GM19025 (cell line): ENCODE measurements around the gene CMTR2.
A peak's percentile ranks its signal among the peaks of the same experiment; 100 is the strongest.
"Not testable (repeated sequence)": the region's sequence is repeated elsewhere in the genome, so short reads cannot be mapped to it uniquely, and the experiment has no call there.

ENCODE experiments used
- ATAC-seq: cut with Tn5 transposase; IDR thresholded peaks from one replicate; pipeline ENCODE4 v1.9.1; 2021; ENCODE audit warnings: mild to moderate bottlenecking, low read depth, moderate library complexity; ENCODE audit not compliant: unreplicated experiment

Gene CMTR2, protein sequence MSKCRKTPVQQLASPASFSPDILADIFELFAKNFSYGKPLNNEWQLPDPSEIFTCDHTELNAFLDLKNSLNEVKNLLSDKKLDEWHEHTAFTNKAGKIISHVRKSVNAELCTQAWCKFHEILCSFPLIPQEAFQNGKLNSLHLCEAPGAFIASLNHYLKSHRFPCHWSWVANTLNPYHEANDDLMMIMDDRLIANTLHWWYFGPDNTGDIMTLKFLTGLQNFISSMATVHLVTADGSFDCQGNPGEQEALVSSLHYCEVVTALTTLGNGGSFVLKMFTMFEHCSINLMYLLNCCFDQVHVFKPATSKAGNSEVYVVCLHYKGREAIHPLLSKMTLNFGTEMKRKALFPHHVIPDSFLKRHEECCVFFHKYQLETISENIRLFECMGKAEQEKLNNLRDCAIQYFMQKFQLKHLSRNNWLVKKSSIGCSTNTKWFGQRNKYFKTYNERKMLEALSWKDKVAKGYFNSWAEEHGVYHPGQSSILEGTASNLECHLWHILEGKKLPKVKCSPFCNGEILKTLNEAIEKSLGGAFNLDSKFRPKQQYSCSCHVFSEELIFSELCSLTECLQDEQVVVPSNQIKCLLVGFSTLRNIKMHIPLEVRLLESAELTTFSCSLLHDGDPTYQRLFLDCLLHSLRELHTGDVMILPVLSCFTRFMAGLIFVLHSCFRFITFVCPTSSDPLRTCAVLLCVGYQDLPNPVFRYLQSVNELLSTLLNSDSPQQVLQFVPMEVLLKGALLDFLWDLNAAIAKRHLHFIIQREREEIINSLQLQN

DNA sequence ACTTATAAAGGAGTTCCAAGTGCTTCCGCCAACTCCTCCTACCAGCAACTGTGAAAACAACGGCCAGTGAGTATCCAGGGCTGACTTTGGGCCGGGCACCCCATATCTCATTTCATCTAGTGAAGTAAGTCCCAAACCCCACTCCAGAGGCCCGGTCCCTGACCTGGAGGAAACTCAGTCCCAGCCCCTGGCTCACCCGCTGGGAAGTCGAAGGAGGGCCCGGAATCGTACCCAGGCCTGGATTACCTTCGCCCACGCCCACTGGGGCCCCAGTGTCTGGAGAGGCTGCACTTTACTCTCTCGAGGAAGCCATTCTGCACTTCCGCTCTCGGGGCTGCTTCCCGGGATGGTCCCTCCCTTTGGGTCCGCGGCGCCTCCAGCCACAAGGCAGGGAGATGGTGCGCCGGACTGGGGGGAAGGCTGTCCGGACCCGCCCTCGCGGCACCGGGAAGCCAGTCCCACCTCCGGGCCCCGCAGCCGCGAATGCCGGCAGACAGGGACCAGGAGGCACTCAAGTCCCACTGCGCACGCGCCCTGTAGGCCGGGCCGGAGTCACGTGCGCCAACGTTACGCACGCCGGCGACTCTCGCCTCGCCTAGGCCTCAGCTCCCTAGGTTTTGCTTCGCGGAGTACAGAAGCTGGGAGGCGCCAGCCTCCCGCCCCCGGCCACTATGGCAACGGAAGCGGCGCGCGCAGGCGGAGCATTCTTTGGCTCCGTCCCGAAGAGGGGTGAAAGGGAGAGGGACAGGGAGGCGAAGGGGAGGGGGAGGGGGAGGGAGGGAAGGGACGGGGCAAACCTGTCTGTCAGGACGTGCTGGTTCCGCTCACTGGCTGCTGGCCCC, at the start of gene CMTR2:
Gene CMTR2, minus strand, starts transcription at position 513 of the 842 bp plus-strand sequence. CDS start 3,482 bp downstream, outside the sequence.
- peak; percentile 87 for ATAC-seq

DNA sequence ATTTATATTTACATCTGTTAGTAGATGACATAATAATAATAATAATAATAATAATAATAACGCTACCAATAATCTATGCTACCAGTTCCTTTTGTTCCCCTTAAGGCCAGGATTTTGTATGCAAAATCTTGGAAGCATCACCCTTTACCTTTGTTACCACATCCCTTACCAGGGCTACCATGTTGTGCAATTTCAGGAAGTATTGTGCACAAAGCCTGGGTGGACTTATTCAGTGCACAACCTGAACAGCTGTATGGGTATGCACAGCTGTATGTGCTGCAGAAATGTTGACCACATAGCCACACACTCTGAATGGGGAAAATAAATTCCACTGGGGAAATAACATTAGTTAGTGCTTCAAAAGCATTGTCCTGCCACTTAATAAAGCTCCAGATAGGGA, 49.4 kb upstream of the CMTR2 start:
- no peak for ATAC-seq

DNA sequence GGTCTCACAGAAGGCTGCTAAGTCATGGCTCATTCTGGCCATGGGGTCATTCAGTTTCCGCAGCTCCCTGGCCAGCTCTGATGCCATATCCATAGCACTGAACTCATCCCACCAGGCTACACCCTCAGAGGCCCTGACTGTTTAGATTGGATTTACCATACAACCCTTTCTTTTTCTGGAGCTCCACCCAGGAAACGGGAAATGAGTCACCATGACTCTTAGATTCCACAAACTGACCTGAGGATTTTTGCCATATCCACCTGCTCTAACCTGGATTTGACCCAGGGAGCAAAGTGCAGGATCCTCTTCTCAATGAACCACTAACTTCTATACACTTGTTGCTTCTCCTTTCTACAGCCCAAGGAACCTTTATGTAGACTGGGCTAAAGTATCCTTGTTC, 49.0 kb upstream of the CMTR2 start:
- ATAC-seq, result no peak

DNA sequence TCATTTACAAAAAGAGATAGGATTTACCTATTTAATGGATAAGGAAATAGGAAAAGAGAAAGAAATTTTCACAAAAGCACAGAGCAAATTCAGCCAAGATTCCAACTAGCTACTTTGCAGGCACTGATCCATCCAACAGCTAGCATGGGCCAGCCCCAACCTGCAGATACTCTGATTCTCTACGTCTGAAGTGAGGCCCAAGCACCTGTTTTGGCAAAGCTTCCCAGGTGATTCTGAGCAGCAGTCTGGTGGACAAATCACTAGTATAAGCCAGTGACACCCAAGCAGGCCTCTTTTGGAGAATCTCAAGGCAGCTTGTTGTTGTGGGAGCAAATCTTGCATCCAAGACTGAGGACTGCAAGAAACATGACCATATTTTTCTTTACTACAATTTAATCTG, 48.4 kb upstream of the CMTR2 start:
- no peak for ATAC-seq

DNA sequence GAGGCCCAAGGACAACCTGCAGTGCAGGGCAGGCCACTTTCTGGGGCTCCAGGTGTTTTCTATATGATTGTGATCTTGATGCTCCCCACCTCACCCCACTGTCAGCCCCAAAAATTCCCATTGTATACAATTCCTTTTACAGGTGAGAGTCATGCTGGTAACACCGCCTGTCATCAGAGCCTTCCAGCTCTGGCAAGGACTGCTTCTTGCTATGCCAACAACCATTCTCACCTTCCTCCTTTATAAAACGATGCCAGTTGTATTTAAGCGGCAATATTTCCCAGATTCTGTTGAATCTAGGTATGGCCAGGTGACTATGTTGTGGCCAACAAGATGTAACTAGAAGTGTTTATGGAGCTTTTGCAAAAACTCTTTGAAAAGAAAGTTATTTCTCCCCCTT, 38.9 kb upstream of the CMTR2 start:
- no peak for ATAC-seq

DNA sequence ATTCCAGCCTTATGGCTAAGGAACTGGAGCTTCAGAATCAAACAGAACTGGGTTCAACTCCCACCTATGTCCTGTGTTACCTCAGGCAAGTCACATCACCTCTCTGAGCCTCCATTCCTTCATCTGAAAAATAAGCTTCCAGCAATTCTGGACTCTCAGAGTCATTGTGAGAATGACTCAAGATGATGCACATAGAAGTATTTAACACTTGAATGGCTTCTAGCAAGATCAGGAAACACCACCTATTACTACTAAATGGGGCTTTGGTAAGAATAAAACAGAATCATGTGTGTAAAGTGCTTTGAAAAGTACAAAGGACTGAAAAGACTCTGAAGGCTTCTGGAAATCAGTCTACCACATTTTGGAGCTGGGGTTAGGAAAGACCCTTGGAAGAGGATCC, 38.5 kb upstream of the CMTR2 start:
- no peak for ATAC-seq

DNA sequence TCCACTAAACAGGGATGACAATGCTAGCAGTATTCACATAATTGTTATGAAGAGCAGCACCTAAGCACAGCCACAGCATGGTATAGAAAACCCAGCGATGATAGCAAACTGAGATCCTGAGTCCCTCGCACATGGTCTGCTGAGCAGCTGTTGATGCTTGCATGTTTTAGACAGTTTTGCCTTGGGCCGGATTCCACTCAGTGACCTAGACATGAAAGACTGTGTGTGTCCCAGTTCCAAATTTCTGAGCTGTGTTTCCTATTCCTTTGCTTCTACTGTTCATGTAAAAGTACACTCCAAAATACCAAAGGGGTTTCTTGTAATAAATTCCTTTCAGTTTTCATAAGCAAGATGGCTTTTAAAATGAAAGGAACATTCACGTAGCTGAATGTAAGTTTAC, 30.8 kb upstream of the CMTR2 start:
- ATAC-seq, result no peak

DNA sequence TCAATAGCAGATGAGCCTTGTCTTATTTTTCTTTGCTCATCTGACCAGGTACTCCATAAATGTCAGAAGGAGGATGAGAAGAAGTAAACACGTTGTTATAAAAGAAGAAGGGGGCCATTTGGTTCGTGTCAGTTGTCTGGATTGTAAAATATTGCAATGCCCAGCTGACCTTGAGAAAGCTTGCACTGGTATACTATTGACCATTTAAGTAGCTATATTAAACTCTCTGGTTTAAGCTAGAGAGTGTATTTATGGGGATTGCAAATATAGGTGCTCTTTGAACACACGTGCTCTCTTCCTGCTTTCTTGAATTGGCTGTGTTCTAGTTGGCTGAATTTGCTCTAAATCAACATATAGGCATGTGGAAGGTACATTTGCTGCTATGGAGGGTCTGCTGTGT, 26.1 kb upstream of the CMTR2 start:
- ATAC-seq, result no peak

DNA sequence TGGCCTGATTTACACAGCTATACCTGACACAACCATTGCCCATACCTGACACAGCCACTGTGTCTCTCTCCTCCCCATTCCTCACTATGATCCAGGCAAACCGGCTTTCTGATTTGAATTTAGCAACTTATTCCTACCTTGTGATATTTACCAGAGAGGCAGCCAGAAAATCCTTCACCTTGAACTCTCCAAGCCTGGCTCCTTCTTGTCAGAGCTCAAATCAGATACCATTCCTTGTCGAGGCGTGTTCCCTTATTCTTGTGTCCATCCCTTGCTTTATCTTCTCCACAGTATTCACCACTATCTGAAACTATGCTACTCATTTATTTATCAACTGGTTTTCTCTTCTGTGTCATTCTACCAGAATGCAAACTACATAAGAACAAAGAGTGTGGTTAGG, 24.4 kb upstream of the CMTR2 start:
- ATAC-seq, result not testable (repeated sequence)

DNA sequence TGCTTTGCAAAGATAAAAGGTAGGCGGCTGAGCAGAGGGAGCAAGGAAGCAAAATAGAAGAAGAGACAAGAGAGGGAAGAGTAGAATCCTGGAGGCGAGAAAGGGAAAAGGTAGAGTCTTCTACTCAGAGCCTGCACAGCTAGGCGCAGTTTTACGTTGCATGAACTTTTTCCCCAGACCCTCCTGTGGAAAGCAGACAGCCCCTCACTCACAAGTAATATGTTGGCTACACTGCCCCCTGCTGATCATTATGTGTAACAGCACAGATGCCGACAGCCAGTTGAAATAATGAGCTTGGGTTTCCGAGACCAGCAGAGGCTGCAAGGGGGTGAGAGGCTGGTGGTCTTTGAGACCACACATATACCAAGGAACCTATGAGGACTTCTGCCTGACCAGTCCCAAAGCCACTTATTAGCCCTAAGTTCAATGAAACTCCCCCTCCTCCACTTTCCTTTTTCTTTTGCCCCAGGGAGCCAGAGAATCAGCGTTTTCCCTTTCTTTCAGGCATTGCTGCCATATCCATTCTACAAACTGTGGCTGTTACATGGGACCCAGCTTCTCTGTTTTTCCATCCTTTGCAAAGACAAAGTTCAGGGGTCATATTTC, 22.5 kb upstream of the CMTR2 start:
- ATAC-seq, result no peak

DNA sequence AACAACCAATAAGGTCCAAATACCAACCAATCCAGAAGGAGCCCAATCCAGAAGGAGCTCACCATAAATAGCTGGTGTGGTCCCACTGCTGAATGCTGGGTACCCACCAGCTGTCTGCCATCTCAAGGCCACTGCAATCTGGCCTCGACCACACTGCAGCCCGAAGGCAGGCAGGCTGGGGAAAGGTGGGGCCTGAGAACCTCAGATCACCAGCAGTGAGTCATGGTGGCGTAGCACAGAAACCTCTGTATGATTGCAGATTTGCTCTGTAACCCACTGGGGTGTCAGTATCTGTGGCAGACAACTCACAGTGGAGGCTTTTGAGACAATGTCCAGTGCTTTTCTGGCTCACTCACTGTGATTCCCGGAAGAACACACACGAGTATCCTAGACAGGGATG, 14.7 kb upstream of the CMTR2 start:
- no peak for ATAC-seq

DNA sequence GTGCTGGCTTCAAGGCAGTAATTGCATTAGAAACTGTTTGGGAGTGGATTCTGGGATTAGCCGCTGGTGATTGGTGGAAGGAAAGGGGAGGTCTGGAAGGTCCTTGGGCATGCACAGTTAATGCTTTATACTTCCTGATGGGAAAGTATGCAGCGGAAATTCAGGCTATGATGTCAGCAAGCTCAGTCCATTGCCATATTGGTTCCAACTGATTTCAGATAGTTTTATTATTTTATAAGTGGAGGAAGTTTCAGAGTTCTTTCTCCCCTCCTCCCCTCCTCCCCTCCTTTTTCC, 8.1 kb upstream of the CMTR2 start:
- ATAC-seq, result no peak

DNA sequence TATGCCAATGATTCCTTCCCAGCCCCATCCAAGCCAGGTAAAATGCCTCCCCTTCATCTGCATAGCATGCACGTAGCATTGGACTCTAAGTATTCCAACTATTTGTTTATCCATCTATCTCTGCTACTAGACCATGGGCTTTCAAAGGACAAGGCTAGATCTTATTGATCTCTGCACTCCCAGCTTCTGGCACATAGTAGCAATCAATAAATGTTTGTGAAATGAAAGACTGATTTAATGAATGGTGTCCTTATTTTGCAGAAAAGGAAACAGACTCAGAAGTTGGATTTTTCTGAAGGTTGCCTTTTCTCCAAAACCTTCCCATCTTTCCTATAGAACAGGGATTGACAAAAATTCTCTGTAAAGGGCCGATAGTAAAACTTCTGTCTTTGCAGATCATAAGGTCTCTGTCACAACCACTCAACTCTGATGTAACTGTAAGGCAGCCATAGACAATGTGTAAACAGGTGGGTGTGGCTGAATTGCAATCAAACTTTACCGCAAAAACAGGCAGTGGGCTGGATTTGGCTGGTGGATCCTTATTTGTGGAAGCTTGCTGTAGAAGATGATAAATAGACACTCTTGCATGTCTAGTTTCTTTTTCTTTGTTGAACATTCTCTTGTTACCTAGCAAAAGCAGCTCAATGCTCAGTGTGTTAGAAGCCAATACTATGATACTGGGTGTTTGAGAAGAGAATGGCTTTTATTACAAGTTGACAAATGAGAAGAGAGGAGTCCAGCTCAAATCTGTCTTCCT, 7.6 kb upstream of the CMTR2 start:
- no peak for ATAC-seq

DNA sequence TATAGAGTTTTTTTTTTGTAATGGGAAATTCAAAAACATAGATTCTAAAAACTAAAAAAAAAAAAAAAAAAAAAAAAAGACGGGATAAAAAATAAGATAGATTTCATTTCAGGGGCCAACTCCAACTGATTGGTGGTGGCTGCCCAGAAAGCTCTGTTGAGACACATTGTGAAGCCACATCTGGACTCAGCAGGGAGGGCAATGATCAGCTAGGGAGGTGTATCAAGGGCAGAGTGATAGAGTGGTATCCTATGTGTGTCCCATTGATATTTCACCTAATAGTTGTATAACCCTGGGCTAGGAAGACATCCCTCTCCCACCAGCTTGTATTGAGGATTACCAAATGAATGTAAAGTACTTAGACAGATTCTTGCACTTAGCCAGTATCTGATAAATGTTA, 6.7 kb upstream of the CMTR2 start:
- ATAC-seq, result no peak

DNA sequence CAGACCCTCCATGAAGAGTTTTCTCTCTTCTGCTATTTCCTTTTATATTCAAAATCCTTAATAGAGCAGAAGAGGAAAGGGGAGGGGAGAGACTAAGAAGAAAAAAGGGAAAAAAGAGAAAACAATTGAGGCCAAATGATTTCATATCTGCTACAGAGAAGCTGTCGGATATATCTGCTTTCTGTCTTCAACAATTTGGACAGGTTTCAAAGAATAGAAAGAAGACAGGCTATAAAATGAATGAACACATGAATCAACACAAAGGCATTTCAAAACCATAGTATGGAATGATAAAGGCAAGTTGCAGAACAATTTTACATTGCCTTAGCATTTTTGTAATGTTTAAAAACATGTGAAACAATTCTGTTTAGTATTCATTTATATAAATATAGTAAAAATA, 4.7 kb upstream of the CMTR2 start:
- ATAC-seq, result no peak

DNA sequence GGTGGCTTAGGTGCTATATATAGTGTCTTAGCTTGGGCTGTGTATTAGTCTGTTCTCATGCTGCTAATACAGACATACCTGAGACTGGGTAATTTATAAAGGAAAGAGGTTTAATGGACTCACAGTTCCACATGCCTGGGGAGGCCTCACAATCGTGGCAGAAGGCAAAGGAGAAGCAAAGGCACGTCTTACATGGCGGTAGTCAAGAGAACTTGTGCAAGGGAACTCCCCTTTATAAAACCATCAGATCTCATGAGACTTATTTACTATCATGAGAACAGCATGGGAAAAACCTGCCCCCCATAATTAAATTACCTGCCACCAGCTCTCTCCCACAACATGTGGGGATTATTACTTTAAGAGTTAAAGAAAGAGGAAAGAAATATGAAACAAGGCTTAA, 2.9 kb upstream of the CMTR2 start:
- ATAC-seq, result not testable (repeated sequence)

DNA sequence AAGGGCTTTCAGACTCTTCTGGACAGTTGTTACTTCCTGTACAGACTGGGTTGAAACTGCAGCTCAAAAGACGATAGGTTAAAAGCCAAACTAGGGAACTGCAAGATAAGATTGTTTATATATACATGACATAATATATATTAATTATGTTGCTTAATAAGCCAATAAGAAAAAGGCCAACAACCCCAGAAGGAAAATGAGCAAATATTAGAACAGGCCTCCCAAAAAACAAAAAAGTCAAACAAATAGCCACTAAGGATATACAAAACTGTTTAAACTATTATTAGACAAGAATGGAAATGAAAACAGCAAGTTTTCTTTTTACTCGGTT, 495 bp upstream of the CMTR2 start:
- ATAC-seq, result no peak

DNA sequence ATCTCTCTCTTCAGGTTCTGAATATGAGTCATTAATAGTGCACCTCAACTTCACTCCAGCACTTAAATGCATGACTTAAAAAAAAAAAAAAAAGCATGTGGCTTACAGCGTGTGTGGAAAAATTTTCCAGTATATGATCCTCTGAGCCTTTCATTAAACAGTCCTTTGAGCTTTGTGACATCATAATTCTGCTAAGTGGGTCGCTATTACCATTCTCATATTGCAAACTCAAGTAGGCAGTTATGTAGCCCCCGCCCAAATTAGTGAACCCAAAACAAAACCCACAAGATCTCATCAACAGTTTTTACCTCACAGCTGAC, 672 bp downstream of the CMTR2 start:
- no peak for ATAC-seq

DNA sequence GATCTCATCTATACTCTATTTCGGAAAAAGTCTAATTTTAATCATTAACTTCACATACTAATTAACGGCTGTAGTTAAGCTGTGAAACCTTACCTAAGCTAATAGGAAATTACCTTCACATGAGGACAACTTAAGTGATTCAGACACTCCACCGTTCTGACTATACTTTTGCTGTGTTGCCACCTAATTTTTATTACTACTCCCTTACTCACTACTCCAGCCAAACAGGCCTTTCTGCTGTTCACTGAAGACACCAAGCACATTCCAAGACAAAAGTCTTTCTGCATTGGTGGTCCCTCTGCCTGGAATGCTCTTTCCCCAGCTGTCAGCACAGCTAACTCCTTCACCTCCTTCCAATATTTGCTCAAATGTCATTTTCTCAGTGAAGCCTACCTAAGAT, 1.3 kb downstream of the CMTR2 start:
- no peak for ATAC-seq

DNA sequence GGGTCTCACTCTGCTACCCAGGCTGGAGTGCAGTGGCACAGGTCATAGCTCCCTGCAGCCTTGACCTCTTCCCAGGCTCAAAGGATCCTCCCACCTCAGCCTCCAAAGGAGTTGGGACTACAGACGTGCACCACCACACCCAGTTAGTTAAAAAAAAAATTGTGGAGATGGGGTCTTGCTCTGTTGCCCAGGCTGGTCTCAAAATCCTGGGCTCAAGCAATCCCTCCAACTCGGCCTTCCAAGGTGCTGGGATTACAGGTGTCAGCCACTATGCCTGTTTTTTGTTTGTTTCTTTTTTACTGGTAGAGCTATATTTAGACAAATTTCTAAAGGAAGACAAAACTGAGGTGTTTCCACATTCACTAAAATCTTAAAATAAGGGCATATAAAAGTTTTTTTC, 1.7 kb downstream of the CMTR2 start:
- no peak for ATAC-seq
